ENCODE results near the gene NPR3. TPM values are rescaled to one million over a fixed set of nuclear protein-coding genes. Genes with fewer than 3 reads are reported as not detected.

The NPR3 gene
- total RNA-seq, 1 experiment from 2014 or later = not detected

- no peaks in the 10 kb centered on the region for H3K9me3 ChIP-seq (ENCODE audit: control insufficient read depth, low read depth, low read length)
- no peak overlapping the region for H3K18ac ChIP-seq (ENCODE audit: insufficient read length, low read depth, low read length)
- no peak for DNase-seq
- H4K91ac ChIP-seq (ENCODE audit: insufficient read length, low read depth, low read length) = no peak overlapping the region
- no peaks in the 10 kb centered on the region; the same call in 1 of the 2 replicates for H3K27me3 Mint-ChIP-seq (ENCODE audit: low read depth)
- H3K9ac ChIP-seq (ENCODE audit: extremely low read depth, insufficient read length, low read length) = no peak overlapping the region
- H3K14ac ChIP-seq (ENCODE audit: insufficient read depth, low read length) = no peak overlapping the region
- no peaks in the 10 kb centered on the region for H4K20me1 ChIP-seq (ENCODE audit: control insufficient read depth, insufficient read depth, insufficient read length)
- no peak overlapping the region for H4K5ac ChIP-seq (ENCODE audit: insufficient read length, low read depth, low read length)
- H3T11ph ChIP-seq (ENCODE audit: low read length) = no peak overlapping the region
- H2BK15ac ChIP-seq (ENCODE audit: low read depth, low read length) = no peak overlapping the region
- peaks cover 12 to 16% of the 10 kb centered on the region in 2 experiments for H3K4me1 Mint-ChIP-seq
- no peak overlapping the region for H3K27ac Mint-ChIP-seq
- no peaks in the 10 kb centered on the region for H3K27me3 ChIP-seq (ENCODE audit: insufficient read depth, low read length)
- no peak overlapping the region for H3K4ac ChIP-seq (ENCODE audit: low read depth, low read length)
- H3K23ac ChIP-seq (ENCODE audit: insufficient read length, low read depth, low read length) = no peak overlapping the region
- no peak overlapping the region for H2AK5ac ChIP-seq (ENCODE audit: insufficient read length, low read length)
- no peak overlapping the region for H3K4me2 ChIP-seq (ENCODE audit: insufficient read depth, insufficient read length, low read length)
- no peak overlapping the region for H2BK5ac ChIP-seq (ENCODE audit: insufficient read length, low read length)
- no peaks in the 10 kb centered on the region for H3K36me3 Mint-ChIP-seq (ENCODE audit: insufficient read depth in 1 of 3, low read depth in 3 of 3)
- no peaks in the 10 kb centered on the region for H3K79me2 ChIP-seq (ENCODE audit: insufficient read depth, low read length)
- no peak overlapping the region for H4K8ac ChIP-seq (replicated peaks; ENCODE audit: insufficient read length, low read depth, low read length)
- no peaks in the 10 kb centered on the region for H3K9me3 Mint-ChIP-seq
- TF ChIP-seq, protein P1, sequence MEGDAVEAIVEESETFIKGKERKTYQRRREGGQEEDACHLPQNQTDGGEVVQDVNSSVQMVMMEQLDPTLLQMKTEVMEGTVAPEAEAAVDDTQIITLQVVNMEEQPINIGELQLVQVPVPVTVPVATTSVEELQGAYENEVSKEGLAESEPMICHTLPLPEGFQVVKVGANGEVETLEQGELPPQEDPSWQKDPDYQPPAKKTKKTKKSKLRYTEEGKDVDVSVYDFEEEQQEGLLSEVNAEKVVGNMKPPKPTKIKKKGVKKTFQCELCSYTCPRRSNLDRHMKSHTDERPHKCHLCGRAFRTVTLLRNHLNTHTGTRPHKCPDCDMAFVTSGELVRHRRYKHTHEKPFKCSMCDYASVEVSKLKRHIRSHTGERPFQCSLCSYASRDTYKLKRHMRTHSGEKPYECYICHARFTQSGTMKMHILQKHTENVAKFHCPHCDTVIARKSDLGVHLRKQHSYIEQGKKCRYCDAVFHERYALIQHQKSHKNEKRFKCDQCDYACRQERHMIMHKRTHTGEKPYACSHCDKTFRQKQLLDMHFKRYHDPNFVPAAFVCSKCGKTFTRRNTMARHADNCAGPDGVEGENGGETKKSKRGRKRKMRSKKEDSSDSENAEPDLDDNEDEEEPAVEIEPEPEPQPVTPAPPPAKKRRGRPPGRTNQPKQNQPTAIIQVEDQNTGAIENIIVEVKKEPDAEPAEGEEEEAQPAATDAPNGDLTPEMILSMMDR (conservative IDR thresholded peaks at IDR 0.05) = no peak
- no peak overlapping the region for H3K4me3 Mint-ChIP-seq
- no peaks in the 10 kb centered on the region for H3K79me1 ChIP-seq (ENCODE audit: insufficient read depth, low read depth, low read length, poor library complexity, severe bottlenecking)
- WGBS (ENCODE audit: extremely low coverage, insufficient read length, low lambda C conversion rate) = no CpG with 5 or more reads among the region's 4 CpGs
- no peaks in the 10 kb centered on the region for H3K23me2 ChIP-seq (ENCODE audit: insufficient read length, low read depth, low read length, poor library complexity, severe bottlenecking)
- no peak overlapping the region for H2BK12ac ChIP-seq (ENCODE audit: insufficient read length, low read depth, low read length)
- no peak overlapping the region for H3K56ac ChIP-seq (ENCODE audit: insufficient read length, low read depth, low read length)
- no peaks in the 10 kb centered on the region for H3K4me1 ChIP-seq (ENCODE audit: insufficient read depth, low read length)
- no peak overlapping the region for H2BK20ac ChIP-seq (ENCODE audit: low read depth, low read length, poor library complexity, severe bottlenecking)
- no peak overlapping the region for H2AFZ ChIP-seq (ENCODE audit: low read length)
- no peak overlapping the region for H3K27ac ChIP-seq (ENCODE audit: insufficient read length, low read depth, low read length)
- H2BK120ac ChIP-seq (ENCODE audit: low read depth, low read length, poor library complexity, severe bottlenecking) = no peak overlapping the region
These were observed 72.5 kb downstream of the NPR3 start for GRCh38 chr5:32783661-32784060.

All from H9 (cell line).